ENCODE results near the gene FCN2.

- TF ChIP-seq CTCF (IDR thresholded peaks at IDR 0.05; ENCODE audit: low read depth, low read length, missing input control) (no peak), TAF1 (conservative IDR thresholded peaks at IDR 0.05) (no peak), FOXA1 (IDR thresholded peaks at IDR 0.05) (no peak), ATF3 (IDR thresholded peaks at IDR 0.05) (no peak), ZBTB33 (IDR thresholded peaks at IDR 0.05) (no peak), JUND (IDR thresholded peaks at IDR 0.05) (no peak), YY1 (IDR thresholded peaks at IDR 0.05) (no peak), GABPA (IDR thresholded peaks at IDR 0.05 in 1 of 2, conservative IDR thresholded peaks at IDR 0.05 in 1 of 2) (no peak), MAX (IDR thresholded peaks at IDR 0.05) (no peak), REST (IDR thresholded peaks at IDR 0.05) (no peak), SP1 (IDR thresholded peaks at IDR 0.05) (no peak), HNF4A (conservative IDR thresholded peaks at IDR 0.05) (no peak), EGR1 (IDR thresholded peaks at IDR 0.05; ENCODE audit: low read depth in 2 of 2) (no peak), RAD21 (IDR thresholded peaks at IDR 0.05) (no peak)
Observed at GRCh38 chr9:134846699-134847098, 33.9 kb upstream of the FCN2 start.

Measured in liver (tissue), 3 donors.